Amniotic stem cell (primary cell): ENCODE results near the gene DNAJC4.

Experiments
- DNase-seq: peaks from one replicate; lab custom pipeline; 2025; lab: John Stamatoyannopoulos, UW

Gene DNAJC4

GRCh38 chr11:64208796-64209562, 21.4 kb upstream of the DNAJC4 start:
- DNase-seq: no peak

DNA sequence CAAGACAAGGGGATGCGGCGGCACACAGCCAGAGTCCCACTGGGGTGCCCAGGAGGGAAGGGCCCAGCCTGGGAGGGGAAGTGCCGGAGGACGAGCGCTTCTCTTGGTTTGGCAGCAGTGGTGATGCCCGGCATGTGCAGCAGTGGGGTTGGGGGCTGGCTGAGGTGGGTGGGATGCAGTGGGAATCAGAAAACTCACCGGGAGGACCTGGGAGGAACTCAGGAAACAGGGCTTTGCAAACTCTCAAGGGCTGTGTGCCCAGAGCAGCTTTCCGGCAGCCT, 20.8 kb upstream of the DNAJC4 start:
- DNase-seq: no peak

- DNase-seq: no peak
These were observed 19.9 kb upstream of the DNAJC4 start for GRCh38 chr11:64210301-64211020.

- no peak for DNase-seq
These were observed 19.0 kb upstream of the DNAJC4 start for GRCh38 chr11:64211181-64211872.

GRCh38 chr11:64216879-64217278, 13.5 kb upstream of the DNAJC4 start:
- no peak for DNase-seq

GRCh38 chr11:64218628-64219353, 11.6 kb upstream of the DNAJC4 start:
- DNase-seq: no peak

- no peak for DNase-seq
These were observed 11.0 kb upstream of the DNAJC4 start for GRCh38 chr11:64219354-64219684.

- no peak for DNase-seq
These were observed 10.6 kb upstream of the DNAJC4 start for GRCh38 chr11:64219755-64220154.

GRCh38 chr11:64220271-64220670, 10.1 kb upstream of the DNAJC4 start:
- DNase-seq: no peak

DNA sequence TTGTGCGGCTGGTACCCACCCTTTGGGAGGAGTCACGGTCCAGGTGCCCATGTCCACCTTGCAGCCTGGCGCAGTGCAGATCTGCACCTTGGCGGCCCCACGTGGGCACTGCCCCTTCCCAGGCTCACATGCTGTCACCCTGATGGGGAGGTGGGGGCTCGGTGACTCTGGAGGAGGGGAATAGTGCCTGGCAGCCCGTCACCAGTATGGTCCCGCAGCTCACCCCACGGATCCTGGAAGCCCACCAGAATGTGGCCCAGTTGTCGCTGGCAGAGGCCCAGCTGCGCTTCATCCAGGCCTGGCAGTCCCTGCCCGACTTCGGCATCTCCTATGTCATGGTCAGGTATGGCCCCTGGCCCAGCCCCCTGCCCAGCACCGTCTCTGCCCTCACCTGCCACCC, 9.6 kb upstream of the DNAJC4 start:
- no peak for DNase-seq

GRCh38 chr11:64222651-64223000, 7.7 kb upstream of the DNAJC4 start:
- DNase-seq: no peak

GRCh38 chr11:64223001-64223651, 7.2 kb upstream of the DNAJC4 start:
- no peak for DNase-seq

- DNase-seq: no peak
These were observed 6.0 kb upstream of the DNAJC4 start for GRCh38 chr11:64224151-64224890.

DNA sequence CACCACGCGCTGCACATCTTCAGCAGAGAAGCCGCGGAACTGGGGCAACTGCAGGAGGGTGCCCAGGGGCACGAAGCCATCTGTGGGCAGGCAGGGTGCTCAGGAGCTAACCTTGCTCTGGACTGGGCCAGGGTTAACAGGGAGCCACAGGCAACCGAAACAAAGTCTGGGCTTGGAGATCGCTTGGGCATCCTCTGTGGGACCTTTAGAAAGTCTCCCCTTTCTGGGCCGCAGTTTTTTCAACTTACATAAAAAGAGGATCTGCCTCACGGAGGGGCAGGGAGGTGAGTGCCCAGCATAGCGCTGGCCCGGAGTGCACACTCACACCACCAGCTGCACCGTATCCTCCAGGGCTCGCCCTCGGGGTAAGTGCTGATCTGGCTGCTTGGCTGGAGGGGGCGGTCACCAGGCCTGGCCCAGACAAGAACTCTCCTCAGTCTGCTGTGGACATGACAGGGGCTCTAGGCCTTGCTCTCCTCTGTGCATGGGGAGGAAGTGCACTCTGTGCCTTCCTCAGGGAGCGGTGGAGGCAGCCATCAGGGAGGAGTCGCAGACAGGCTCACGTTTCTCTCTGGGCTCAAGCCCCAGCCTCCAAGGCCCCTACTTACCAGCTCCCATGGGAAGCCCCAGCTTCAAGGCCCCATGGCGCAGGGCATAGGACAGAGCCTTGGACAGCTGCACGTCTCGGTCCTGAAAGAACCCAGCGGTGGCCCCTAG, 5.3 kb upstream of the DNAJC4 start:
- no peak for DNase-seq

DNA sequence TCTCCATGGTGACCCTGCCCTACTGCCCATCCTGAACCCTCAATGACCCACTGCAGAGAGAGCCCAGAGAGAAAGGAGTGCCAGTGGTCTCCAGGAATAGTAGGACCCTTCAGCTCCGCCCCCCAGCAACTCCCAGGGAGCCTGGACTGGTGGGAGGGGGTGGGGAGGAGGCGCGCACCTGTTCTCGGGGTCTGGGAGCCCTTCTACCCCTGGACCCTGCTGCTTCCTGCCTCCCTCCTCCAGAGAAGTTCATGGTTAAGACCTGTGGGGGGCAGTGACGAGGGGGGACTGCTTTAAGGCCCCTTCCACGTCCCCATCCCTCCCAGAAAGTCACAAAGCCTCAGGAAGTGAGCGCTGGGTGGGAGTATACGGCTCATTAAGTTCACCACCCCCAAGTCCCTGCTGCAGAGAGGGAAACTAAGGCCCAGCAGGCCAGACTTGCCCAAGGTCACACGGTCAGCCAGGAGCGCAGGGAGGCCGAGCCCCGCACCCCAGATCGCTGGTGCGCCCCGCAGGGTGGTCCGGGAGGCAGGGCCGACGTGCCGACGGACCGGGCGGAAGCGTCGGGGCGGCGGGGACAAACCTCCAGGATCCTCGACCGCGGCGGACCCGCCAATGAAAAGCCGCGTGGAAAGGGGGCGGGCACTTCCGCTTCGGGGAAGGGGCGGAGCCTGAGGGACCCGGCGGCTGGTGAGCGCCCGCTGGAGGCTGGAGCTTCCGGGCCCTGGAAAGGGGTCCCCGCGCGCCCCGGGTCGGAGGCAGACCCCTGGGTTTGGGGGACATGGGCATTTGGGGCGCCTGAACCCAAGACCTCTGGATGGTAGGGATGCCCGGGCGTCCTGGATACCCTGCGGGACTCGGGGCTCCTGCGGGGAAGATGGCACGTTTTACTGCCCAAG, 4.5 kb upstream of the DNAJC4 start, which contains the start of the genes NUDT22 and TRPT1:
TSS of gene NUDT22 (plus strand) at position 667 of the 899 bp plus-strand sequence. CDS start 379 bp downstream, outside the sequence.
TSS of gene TRPT1 (minus strand) at position 579 of the 899 bp plus-strand sequence. CDS start at position 253, 326 bp downstream.
- peak; percentile 15 for DNase-seq

DNA sequence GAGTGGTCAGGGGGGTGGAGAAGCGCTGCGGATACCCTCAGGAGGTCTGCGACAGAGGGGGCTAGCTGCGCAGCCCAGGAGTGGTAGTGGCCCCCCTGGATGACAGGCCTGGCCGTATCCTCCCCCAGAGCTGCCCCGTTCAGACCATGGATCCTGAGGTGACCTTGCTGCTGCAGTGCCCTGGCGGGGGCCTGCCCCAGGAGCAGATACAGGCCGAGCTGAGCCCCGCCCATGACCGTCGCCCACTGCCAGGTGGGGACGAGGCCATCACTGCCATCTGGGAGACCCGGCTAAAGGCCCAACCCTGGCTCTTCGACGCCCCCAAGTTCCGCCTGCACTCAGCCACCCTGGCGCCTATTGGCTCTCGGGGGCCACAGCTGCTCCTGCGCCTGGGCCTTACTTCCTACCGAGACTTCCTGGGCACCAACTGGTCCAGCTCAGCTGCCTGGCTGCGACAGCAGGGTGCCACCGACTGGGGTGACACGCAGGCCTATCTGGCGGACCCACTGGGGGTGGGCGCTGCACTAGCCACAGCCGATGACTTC, 3.8 kb upstream of the DNAJC4 start:
- no peak for DNase-seq

DNA sequence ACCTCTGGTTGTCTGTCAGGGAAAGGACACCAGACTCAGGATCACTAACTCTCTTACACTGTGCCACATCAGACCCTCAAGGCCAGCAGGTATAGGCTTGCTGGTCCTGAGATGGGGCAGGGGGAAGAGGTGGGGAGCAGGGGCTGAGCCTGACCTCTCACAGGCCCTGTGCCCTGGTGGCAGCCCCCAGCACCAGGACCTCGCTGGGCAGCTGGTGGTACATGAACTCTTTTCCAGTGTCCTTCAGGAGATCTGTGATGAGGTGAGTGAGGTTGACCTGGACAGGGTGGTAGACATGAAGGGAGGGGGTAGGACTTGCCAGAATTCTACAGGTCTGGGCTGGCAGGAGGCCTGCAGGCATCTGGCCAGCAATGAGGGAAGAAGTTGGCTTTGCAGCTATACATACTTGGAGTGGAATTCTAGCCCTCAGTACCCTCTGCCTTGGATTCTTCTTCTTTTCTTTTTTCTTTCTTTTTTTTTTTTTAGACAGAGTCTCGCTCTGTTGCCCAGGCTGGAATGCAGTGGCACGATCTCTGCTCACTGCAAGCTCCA, 2.9 kb upstream of the DNAJC4 start:
- DNase-seq: no peak

DNA sequence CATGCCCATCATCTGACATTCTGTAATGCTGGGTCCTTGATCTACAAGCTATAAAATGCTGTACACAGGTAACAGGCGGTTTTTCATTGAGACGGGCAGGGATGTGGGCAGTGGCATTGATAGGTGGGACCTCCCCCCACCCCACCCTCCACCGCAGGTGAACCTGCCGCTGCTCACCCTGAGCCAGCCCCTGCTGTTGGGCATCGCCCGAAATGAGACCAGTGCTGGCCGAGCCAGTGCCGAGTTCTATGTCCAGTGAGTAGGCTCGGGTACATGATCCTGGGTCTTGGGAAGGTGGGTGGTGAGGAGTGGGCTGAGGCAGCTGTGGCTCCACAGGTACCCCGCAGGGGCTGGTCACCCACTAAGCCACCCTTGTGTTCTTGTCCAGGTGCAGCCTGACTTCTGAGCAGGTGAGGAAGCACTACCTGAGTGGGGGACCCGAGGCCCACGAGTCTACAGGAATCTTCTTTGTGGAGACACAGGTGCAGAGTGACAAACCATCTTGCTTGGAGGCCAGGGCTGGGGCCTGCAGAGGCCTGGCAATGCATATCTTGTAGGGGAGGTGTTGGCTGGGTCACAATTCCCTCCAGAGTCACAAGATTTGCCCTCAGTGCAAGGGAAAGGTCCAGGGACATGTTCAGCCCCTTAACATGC, 1.1 kb upstream of the DNAJC4 start:
- no peak for DNase-seq
